ENCODE data around the gene ZBTB8A. TPM values are rescaled to one million over a fixed set of nuclear protein-coding genes. Genes with fewer than 3 reads are reported as not detected.
"Not testable (repeated sequence)": the region's sequence is repeated elsewhere in the genome, so short reads cannot be mapped to it uniquely, and the experiment has no call there.

The ZBTB8A gene
- total RNA-seq, 1 experiment from 2014 or later, result 4.2 TPM

DNA sequence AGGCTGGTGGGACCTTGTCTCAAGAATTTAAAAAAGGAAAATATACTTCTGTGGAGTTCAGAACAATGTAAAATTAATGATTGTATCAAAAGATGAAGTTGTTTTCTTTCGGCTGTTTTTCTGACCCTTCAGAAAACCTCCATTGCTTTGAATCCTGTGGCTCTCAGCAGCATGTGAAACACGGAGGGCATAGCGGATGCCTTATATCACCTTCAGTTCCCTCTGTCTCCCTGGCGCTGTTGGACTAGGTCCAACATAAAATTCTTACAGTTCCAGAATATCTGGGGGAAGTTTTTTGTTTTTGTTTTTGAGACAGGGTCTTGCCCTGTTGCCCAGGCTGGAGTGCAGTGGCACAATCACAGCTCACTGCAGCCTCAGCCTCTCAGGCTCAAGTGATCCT is 7.4 kb downstream of the ZBTB8A start:
- Histone ChIP-seq H3K9me3 (ENCODE audit: insufficient read depth, low read depth) (no peaks in the 10 kb centered on the region), H3K4me3 (no peak overlapping the region), H3F3A (ENCODE audit: insufficient read depth, low read depth) (no peaks in the 10 kb centered on the region), H3K27me3 (ENCODE audit: insufficient read depth, low read depth) (no peaks in the 10 kb centered on the region), H3K27ac (no peak overlapping the region), H4K20me1 (ENCODE audit: insufficient read depth) (no peaks in the 10 kb centered on the region), H3K4me2 (no peak overlapping the region), H2AFZ (no peak overlapping the region), H3K79me2 (ENCODE audit: low read depth) (no peaks in the 10 kb centered on the region), H3K4me1 (replicated peaks; ENCODE audit: insufficient read depth) (no peaks in the 10 kb centered on the region), H3K36me3 (ENCODE audit: low read depth) (no peaks in the 10 kb centered on the region), H3K9me2 (ENCODE audit: insufficient read depth) (no peaks in the 10 kb centered on the region)
- DNase-seq, result no peak
- TF ChIP-seq, protein P1, sequence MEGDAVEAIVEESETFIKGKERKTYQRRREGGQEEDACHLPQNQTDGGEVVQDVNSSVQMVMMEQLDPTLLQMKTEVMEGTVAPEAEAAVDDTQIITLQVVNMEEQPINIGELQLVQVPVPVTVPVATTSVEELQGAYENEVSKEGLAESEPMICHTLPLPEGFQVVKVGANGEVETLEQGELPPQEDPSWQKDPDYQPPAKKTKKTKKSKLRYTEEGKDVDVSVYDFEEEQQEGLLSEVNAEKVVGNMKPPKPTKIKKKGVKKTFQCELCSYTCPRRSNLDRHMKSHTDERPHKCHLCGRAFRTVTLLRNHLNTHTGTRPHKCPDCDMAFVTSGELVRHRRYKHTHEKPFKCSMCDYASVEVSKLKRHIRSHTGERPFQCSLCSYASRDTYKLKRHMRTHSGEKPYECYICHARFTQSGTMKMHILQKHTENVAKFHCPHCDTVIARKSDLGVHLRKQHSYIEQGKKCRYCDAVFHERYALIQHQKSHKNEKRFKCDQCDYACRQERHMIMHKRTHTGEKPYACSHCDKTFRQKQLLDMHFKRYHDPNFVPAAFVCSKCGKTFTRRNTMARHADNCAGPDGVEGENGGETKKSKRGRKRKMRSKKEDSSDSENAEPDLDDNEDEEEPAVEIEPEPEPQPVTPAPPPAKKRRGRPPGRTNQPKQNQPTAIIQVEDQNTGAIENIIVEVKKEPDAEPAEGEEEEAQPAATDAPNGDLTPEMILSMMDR (conservative IDR thresholded peaks at IDR 0.05), result no peak
- no peak for TF ChIP-seq EZH2 (IDR thresholded peaks at IDR 0.05; ENCODE audit: low read depth)
- CTCF ChIA-PET, result no interaction called here
- intact Hi-C loops (cut with micrococcal nuclease; ENCODE audit: unreplicated experiment), result no loop called here
- POLR2A ChIA-PET (ENCODE audit: unreplicated experiment), result no interaction called here
- no TSS peak for BruUV-seq (replicated peaks)

DNA sequence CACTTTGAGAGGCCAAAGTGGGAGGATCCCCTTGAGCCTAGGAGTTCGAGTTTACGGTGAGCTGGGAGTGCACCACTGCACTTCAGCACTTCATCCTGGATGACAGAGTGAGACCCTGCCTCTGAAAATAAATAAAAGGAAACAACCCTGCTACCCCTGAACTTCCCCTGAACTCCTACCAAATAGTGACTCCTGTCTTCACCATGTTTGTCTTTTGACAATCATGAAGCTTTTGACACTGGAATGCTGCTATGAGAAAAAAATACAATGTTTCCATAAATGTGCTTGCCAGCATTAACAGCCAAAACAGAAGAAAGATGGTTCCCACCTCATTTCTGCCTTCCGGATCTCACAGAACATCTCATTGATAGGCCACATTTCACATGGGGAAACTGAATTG is 10.4 kb downstream of the ZBTB8A start:
- Histone ChIP-seq H3K36me3 (ENCODE audit: low read depth) (no peaks in the 10 kb centered on the region), H3K4me1 (replicated peaks; ENCODE audit: insufficient read depth) (no peaks in the 10 kb centered on the region), H4K20me1 (ENCODE audit: insufficient read depth) (no peaks in the 10 kb centered on the region), H3K9me2 (ENCODE audit: insufficient read depth) (no peaks in the 10 kb centered on the region), H3F3A (ENCODE audit: insufficient read depth, low read depth) (no peaks in the 10 kb centered on the region), H3K27ac (no peak overlapping the region), H3K79me2 (ENCODE audit: low read depth) (no peaks in the 10 kb centered on the region), H3K27me3 (ENCODE audit: insufficient read depth, low read depth) (no peaks in the 10 kb centered on the region), H3K4me3 (no peak overlapping the region), H3K9me3 (ENCODE audit: insufficient read depth, low read depth) (no peaks in the 10 kb centered on the region), H2AFZ (no peak overlapping the region), H3K4me2 (no peak overlapping the region)
- no TSS peak for BruUV-seq (replicated peaks)
- intact Hi-C loops (cut with micrococcal nuclease; ENCODE audit: unreplicated experiment), result no loop called here
- TF ChIP-seq EZH2 (IDR thresholded peaks at IDR 0.05; ENCODE audit: low read depth), result no peak
- TF ChIP-seq, protein P1 (conservative IDR thresholded peaks at IDR 0.05), result no peak
- ChIA-PET CTCF (no interaction called here), POLR2A (ENCODE audit: unreplicated experiment) (no interaction called here)
- no peak for DNase-seq

DNA sequence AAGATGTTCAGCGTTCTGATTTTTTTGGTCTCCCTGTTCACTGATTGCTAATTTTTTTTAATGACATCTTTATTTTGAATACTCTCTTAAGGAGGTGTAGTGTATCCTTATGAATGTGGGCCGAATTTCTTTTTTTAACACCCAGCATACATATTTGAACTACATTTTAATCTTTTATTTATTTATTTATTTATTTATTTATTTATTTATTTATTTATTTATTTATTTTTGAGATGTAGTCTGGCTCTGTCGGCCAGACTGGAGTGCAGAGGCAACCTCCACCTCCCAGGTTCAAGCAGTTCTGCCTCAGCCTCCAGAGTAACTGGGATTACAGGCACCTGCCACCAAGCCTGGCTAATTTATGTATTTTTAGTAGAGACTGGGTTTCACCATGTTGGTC is 15.1 kb downstream of the ZBTB8A start:
- ChIA-PET CTCF (no interaction called here), POLR2A (ENCODE audit: unreplicated experiment) (no interaction called here)
- no peak for DNase-seq
- no peaks in the 10 kb centered on the region for H3K27me3 ChIP-seq (ENCODE audit: insufficient read depth, low read depth)
- H3K36me3 ChIP-seq (ENCODE audit: low read depth), result no peaks in the 10 kb centered on the region
- intact Hi-C loops (cut with micrococcal nuclease; ENCODE audit: unreplicated experiment), result no loop called here
- BruUV-seq (replicated peaks), result no TSS peak
- TF ChIP-seq, protein P1 (conservative IDR thresholded peaks at IDR 0.05), result no peak
- TF ChIP-seq EZH2 (IDR thresholded peaks at IDR 0.05; ENCODE audit: low read depth), result no peak
- H2AFZ ChIP-seq, result no peak overlapping the region
- no peaks in the 10 kb centered on the region for H3K79me2 ChIP-seq (ENCODE audit: low read depth)
- no peaks in the 10 kb centered on the region for H3F3A ChIP-seq (ENCODE audit: insufficient read depth, low read depth)
- no peaks in the 10 kb centered on the region for H4K20me1 ChIP-seq (ENCODE audit: insufficient read depth)
- H3K4me2 ChIP-seq, result no peak overlapping the region
- no peaks in the 10 kb centered on the region for H3K9me2 ChIP-seq (ENCODE audit: insufficient read depth)
- H3K9me3 ChIP-seq (ENCODE audit: insufficient read depth, low read depth), result no peaks in the 10 kb centered on the region
- no peaks in the 10 kb centered on the region for H3K4me1 ChIP-seq (replicated peaks; ENCODE audit: insufficient read depth)
- H3K27ac ChIP-seq, result no peak overlapping the region
- no peak overlapping the region for H3K4me3 ChIP-seq

DNA sequence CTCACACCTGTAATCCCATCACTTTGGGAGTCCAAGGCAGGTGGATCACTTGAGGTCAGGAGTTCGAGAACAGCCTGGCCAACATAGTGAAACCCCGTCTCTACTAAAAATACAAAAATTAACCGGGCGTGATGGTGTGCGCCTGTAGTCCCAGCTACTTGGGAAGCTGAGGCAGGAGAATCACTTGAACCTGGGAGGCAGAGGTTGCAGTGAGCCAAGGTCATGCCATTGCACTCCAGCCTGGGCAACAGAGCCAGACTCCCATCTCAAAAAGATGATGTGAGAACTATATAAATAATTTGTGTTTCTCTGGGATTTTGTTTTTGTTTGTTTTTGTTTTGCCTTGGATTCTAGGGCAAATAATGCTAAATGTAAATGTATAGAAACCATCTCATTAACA is 17.8 kb downstream of the ZBTB8A start:
- H3K9me2 ChIP-seq (ENCODE audit: insufficient read depth); H3K4me1 ChIP-seq (replicated peaks; ENCODE audit: insufficient read depth); POLR2A ChIA-PET (ENCODE audit: unreplicated experiment); H3K79me2 ChIP-seq (ENCODE audit: low read depth); H3K4me2 ChIP-seq; DNase-seq; intact Hi-C loops (cut with micrococcal nuclease; ENCODE audit: unreplicated experiment); H3K27me3 ChIP-seq (ENCODE audit: insufficient read depth, low read depth); H3K9me3 ChIP-seq (ENCODE audit: insufficient read depth, low read depth); H4K20me1 ChIP-seq (ENCODE audit: insufficient read depth); CTCF ChIA-PET; H3F3A ChIP-seq (ENCODE audit: insufficient read depth, low read depth); H2AFZ ChIP-seq; H3K36me3 ChIP-seq (ENCODE audit: low read depth); H3K27ac ChIP-seq; BruUV-seq (replicated peaks); H3K4me3 ChIP-seq: not testable (repeated sequence)

All from PC-9 (cell line).